Islet precursor cell (in vitro differentiated cells): ENCODE results near the gene WDR37.
A peak's percentile ranks its signal among the peaks of the same experiment; 100 is the strongest.
"Not testable (repeated sequence)": the region's sequence is repeated elsewhere in the genome, so short reads cannot be mapped to it uniquely, and the experiment has no call there.

ENCODE experiments used
- DNase-seq: peaks from one replicate; pipeline ENCODE4 v3.0.0-alpha.2; 2018

The WDR37 gene

GRCh38 chr10:1056326-1057105 lies at the start of gene WDR37:
Gene WDR37 (plus strand): TSS chr10:1056385. CDS start chr10:1072156, 15,771 bp downstream.
- peak; percentile 90 for DNase-seq

DNA sequence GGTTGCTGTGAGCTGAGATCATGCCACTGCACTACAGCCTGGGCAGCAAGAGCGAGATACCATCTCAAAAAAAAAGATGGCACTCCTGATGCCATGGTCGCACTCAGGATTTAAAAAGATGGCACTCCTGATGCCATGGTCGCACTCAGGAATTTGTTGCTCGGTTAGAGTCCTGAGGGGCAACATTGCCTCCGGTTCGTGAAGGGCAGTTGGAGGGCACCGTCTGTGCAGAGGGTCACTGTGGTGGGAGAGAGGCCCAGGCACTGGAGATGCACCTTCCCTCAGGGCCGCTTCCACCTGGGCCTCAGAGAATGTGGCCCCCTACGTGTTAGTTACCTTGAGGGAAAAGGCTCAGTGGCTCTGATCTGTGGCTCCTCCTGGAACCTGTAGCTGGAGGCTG lies 49.6 kb upstream of the WDR37 start:
- no peak for DNase-seq

GRCh38 chr10:1007583-1007982 lies 48.6 kb upstream of the WDR37 start:
- no peak for DNase-seq

DNA sequence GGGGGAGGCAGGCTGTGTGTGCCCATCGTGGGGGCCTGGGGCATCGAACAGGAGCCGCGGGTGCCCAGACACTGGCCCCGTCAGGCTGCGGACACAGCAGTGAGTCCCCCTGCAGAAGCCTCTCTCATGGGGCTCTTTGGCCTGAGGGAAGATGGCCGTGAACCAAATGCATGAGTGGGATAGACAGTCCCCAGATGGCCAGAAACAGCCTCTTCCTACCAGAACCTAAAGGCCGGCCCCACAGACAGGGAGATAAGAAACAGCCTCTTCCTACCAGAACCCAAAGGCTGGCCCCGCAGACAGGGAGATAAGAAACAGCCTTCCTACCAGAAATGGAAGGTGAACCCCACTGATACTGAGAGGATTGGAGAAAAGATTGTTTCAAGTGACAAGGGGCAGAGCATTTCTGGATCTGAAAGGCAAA lies 47.1 kb upstream of the WDR37 start:
- no peak for DNase-seq

GRCh38 chr10:1009947-1010346 lies 46.2 kb upstream of the WDR37 start:
- DNase-seq, result not testable (repeated sequence)

GRCh38 chr10:1010703-1011102 lies 45.5 kb upstream of the WDR37 start:
- no peak for DNase-seq

DNA sequence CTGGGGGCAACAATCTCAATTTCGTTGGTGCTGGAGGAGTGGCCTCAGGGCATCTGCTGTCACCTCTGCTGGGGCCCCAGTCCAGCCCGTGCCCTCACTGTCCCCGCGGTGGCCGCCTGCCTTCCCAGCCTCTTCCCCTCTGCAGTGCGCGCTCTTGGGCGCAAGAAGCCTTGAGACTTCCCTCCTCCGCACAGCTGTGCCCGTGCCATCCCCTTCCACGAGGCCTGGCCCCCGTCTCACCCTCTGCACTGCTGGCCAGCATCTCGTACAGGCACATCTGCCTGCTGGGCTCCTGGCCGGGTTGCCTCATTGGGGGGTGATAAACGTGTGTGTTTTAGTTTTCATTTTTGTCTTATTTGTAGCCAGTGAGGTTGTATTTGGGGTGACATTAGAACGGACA lies 44.5 kb upstream of the WDR37 start:
- DNase-seq, result no peak

DNA sequence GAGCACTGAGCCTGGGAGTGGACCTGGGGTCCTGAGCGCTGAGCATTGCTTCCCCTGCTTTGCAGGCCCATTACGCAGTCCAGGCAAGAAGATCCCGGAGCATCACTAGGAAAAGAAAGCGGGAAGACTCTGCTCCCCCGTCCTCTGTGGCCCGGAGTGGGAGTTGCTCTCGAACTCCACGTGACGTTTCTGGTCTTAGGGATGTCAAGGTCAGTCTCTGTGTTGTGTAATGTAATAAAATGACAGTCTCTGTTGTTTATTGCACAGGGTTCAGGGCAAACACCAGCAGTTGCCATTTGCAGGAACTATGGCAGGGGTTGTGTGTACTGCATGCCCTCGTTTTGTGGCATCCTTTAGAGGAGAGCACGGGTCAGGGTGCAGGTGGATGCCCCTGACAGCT lies 40.5 kb upstream of the WDR37 start:
- DNase-seq, result no peak

DNA sequence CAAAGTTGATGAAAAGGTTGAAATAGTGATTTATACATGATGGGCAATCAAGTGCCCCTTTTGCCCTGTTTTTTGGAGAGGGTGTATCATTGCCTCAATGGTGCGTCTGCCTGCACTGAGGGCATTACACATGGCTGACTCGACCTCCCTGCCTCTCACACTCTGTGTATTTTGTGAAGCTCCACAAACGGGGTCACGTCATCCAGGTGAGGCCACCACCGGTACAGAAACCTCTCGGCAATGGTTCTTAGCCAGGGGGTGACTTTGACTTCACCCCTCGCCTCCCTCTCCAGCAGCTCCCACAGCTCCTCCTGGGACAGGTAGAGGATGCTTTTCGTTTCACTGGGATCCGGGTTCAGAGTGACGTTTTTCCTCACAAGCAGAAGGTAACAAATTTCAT lies 36.8 kb upstream of the WDR37 start:
- no peak for DNase-seq

- DNase-seq, result no peak
Observed at GRCh38 chr10:1020460-1020859, 35.7 kb upstream of the WDR37 start.

GRCh38 chr10:1020958-1021357 lies 35.2 kb upstream of the WDR37 start:
- DNase-seq, result no peak

- no peak for DNase-seq
Observed at GRCh38 chr10:1022413-1022812, 33.8 kb upstream of the WDR37 start.

- no peak for DNase-seq
Observed at GRCh38 chr10:1024103-1024502, 32.1 kb upstream of the WDR37 start.

- DNase-seq, result no peak
Observed at GRCh38 chr10:1025683-1026082, 30.5 kb upstream of the WDR37 start, which contains the start of gene IDI2. Gene IDI2 (minus strand): TSS chr10:1025859. CDS start chr10:1024723, 1,136 bp downstream.

DNA sequence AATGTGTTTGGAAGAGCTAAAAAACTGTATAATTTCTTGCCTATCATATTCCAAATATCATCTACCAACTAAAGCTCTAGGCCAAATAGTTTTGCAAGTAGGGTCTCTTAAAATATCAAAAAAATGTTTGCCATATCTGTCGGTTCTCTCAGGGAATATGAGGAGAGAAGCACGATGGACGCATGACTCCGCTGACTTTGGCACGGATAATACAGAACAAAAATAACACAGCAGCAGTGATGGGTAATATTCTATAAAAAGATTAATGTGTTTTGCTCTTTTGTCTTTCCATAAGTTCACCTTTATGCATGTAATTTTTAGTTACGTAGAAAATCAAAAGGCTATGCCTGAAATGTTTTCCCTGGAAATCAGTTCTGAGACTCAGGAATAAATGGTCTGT lies 29.6 kb upstream of the WDR37 start:
- no peak for DNase-seq

DNA sequence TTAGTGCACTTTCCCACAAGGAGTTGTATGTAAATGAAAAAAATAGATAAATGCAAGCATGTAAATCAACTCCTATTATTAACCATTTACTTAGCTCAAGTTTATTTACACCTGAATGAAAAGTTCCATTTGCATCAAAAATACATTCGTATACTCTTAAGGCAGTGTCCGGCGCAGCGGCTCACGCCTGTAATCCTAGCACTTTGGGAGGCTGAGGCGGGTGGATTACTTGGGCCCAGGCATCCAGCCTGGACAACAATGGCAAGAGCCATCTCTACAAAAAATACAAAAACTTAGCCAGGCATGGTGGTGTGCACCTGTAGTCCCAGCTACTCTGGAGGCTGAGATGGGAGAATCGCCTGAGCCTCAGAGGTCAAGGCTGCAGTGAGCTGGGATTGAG lies 26.3 kb upstream of the WDR37 start:
- no peak for DNase-seq

GRCh38 chr10:1033601-1034000 lies 22.6 kb upstream of the WDR37 start:
- no peak for DNase-seq

GRCh38 chr10:1034758-1035157 lies 21.4 kb upstream of the WDR37 start:
- no peak for DNase-seq

GRCh38 chr10:1035201-1035600 lies 21.0 kb upstream of the WDR37 start:
- no peak for DNase-seq

- DNase-seq, result no peak
Observed at GRCh38 chr10:1036341-1036791, 19.8 kb upstream of the WDR37 start.

- no peak for DNase-seq
Observed at GRCh38 chr10:1037098-1037497, 19.1 kb upstream of the WDR37 start.

GRCh38 chr10:1038769-1039168 lies 17.4 kb upstream of the WDR37 start:
- DNase-seq, result not testable (repeated sequence)

- no peak for DNase-seq
Observed at GRCh38 chr10:1040133-1040532, 16.1 kb upstream of the WDR37 start.

DNA sequence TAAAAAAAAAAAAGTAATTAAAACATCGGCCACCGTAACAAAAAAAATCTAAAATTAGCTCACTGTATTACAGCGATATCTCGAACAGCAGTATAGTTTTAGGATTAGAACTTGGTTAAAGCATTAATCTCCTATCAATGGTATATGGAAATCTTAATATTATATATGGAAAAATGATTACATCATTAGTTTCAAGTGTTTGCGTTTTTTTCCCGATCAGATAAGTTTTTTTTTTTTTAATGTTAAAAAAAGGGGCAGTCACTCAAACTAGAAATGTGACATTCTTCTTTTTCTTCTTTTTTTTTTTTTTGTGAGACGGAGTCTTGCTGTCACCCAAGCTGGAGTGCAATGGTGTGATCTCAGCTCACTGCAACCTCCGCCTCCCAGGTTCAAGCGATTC lies 14.7 kb upstream of the WDR37 start:
- no peak for DNase-seq

- no peak for DNase-seq
Observed at GRCh38 chr10:1043532-1043995, 12.6 kb upstream of the WDR37 start.
